ENCODE measurements around the gene QTRT2. TPM values are rescaled to one million over a fixed set of nuclear protein-coding genes. Genes with fewer than 3 reads are reported as not detected.

Gene QTRT2
- total RNA-seq (2021; fragmentation: NEBNext Ultra II Directional; extraction: Animal tissue kit (Norgen Biotek cat#: 25700)): 52.5 and 54.5 TPM in 2 replicates
- polyA plus RNA-seq (2011; rRNA removed): 9.7 and 13.3 TPM in 2 replicates
- 17.3 TPM for polyA plus RNA-seq (2011; cell fraction: cytosol; rRNA removed)
- polyA plus RNA-seq (2011; cell fraction: nucleus; rRNA removed): 13.6 TPM
- 19.0 to 37.5 TPM (median 21.5 TPM) in 4 replicates for polyA plus RNA-seq (2012, experiment 1 of 2)
- 3.0 TPM for polyA plus RNA-seq (2012, experiment 2 of 2)
- polyA plus RNA-seq (2013, experiment 1 of 2): 20.9 TPM
- 21.5 TPM for polyA plus RNA-seq (2013, experiment 2 of 2)
- 30.4 and 40.2 TPM in 2 replicates for polyA minus RNA-seq (2011; rRNA and poly(A)+ RNA removed)
- 21.7 TPM for polyA minus RNA-seq (2011; cell fraction: cytosol; rRNA and poly(A)+ RNA removed)
- polyA minus RNA-seq (2011; cell fraction: nucleus; rRNA and poly(A)+ RNA removed): 48.3 TPM
- long read RNA-seq, experiment 1, partial matches to known transcripts: 23 of 35 reads
- long read RNA-seq, experiment 1, other reads (novel, unspliced or antisense): 11 of 35 reads
- long read RNA-seq, experiment 2, full-length matches to known transcripts: 9 of 17 reads
- long read RNA-seq, experiment 2, partial matches to known transcripts: 5 of 17 reads
- long read RNA-seq, experiment 2, other reads (novel, unspliced or antisense): 3 of 17 reads

GRCh38 chr3:114056130-114057010, at the start of gene QTRT2, which contains the start of gene CCDC191:
QTRT2 (plus strand) TSS chr3:114056737; CDS start chr3:114065258, 8,521 bp downstream.
CCDC191 (minus strand) TSS chr3:114056526; CDS start chr3:114056466, 60 bp downstream.
- peaks cover 0 to 5% (median 2%) of the 10 kb centered on the region in 4 experiments; a peak in 4 of 7 replicates for H3K4me1 ChIP-seq (replicated peaks in 1 of 4; ENCODE audit: control insufficient read depth in 3 of 4, insufficient read depth in 4 of 4, low read length in 3 of 4)
- peaks cover 4% of the 10 kb centered on the region; the same call in 1 of the 2 replicates for H3K79me1 ChIP-seq (ENCODE audit: low read depth, low read length)
- H2BK12ac ChIP-seq (ENCODE audit: low read depth, low read length): peak within 1 kb of the TSS; percentile 45; the same call in 1 of the 2 replicates
- H3K27ac ChIP-seq (ENCODE audit: low read depth, low read length): peak within 1 kb of the TSS; percentile 86
- H3K18ac ChIP-seq (ENCODE audit: extremely low read depth, low read length): peak within 1 kb of the TSS; percentile 26; the same call in 1 of the 2 replicates
- peak within 1 kb of the TSS; percentile 61 for H4K5ac ChIP-seq (ENCODE audit: insufficient read length, low read depth, low read length)
- peaks cover 0 to 4% of the 10 kb centered on the region in 2 experiments for H4K20me1 ChIP-seq (replicated peaks in 1 of 2; ENCODE audit: control insufficient read depth in 1 of 2, insufficient read depth in 2 of 2, low read length in 2 of 2)
- H3K9ac ChIP-seq (replicated peaks in 1 of 4; ENCODE audit: extremely low read depth in 1 of 4, low read depth in 3 of 4, low read length in 3 of 4): peak within 1 kb of the TSS; percentile 80 to 97 (median 89)
- no peaks in the 10 kb centered on the region for H3K9me3 ChIP-seq (ENCODE audit: insufficient read depth in 2 of 2, low read depth in 1 of 2, low read length in 1 of 2)
- H3K79me2 ChIP-seq (ENCODE audit: control insufficient read depth in 1 of 2, insufficient read depth in 2 of 2, low read length in 2 of 2): peaks cover 8 to 49% of the 10 kb centered on the region in 2 experiments
- no peak within 1 kb of the TSS for H2BK120ac ChIP-seq (replicated peaks; ENCODE audit: low read depth, low read length)
- H2BK5ac ChIP-seq (ENCODE audit: low read depth, low read length): peak within 1 kb of the TSS; percentile 82
- 1% methylated on average over 49 of the region's 49 CpGs; no CpG with 5 or more reads in 1 of the 2 experiments for WGBS, 2 experiments (ENCODE audit: extremely low coverage in 1 of 2, insufficient coverage in 1 of 2, insufficient read length in 1 of 2, insufficient replicate concordance in 2 of 2, low coverage in 1 of 2, low lambda C conversion rate in 2 of 2, missing lambda C conversion rate in 1 of 2)
- peak; percentile 100 for FAIRE-seq
- no peaks in the 10 kb centered on the region for H3K27me3 ChIP-seq (replicated peaks in 1 of 4; ENCODE audit: control insufficient read depth in 3 of 4, extremely low read depth in 1 of 4, insufficient read depth in 3 of 4, low read length in 3 of 4)
- no peak within 1 kb of the TSS for H3K14ac ChIP-seq (ENCODE audit: insufficient read length)
- H3K23ac ChIP-seq (ENCODE audit: insufficient read length): no peak within 1 kb of the TSS
- H2BK15ac ChIP-seq (ENCODE audit: low read length): no peak within 1 kb of the TSS
- ChIA-PET POLR2A (ENCODE audit: partially characterized antibody) (interaction anchor here (0.7 to 1.0 kb wide), 5 partner anchors 8 to 90 kb away, joined by 3 to 5 read pairs (median 3); no protein-coding TSS in a partner anchor), CTCF (ENCODE audit: partially characterized antibody) (interaction anchor here (0.6 to 1.0 kb wide), 3 partner anchors 50 to 447 kb away, joined by 3 to 4 read pairs (median 3); no protein-coding TSS in a partner anchor)
- peak within 1 kb of the TSS; percentile 91 for H4K8ac ChIP-seq (ENCODE audit: extremely low read depth, insufficient read depth, low read length)
- H3K56ac ChIP-seq (replicated peaks; ENCODE audit: insufficient read length, low read depth, low read length): no peak within 1 kb of the TSS
- H4K91ac ChIP-seq (replicated peaks; ENCODE audit: insufficient read length, low read length): peak within 1 kb of the TSS; percentile 62
- H3K4me2 ChIP-seq (ENCODE audit: insufficient read depth in 1 of 2, low read depth in 2 of 2, low read length in 2 of 2): peak within 1 kb of the TSS; percentile 47 to 83
- peak; percentile 98 to 99 for DNase-seq (ENCODE audit: low read depth in 1 of 2, low spot score in 2 of 2)
- H2AFZ ChIP-seq (ENCODE audit: low read length): peak within 1 kb of the TSS; percentile 98
- H3K23me2 ChIP-seq (ENCODE audit: low read depth, low read length): peaks cover 3% of the 10 kb centered on the region; the same call in 1 of the 2 replicates
- no peak within 1 kb of the TSS for H2BK20ac ChIP-seq (ENCODE audit: low read length)
- H3K4me3 ChIP-seq (ENCODE audit: extremely low read depth in 1 of 4, insufficient read depth in 2 of 4, low read depth in 3 of 4, low read length in 4 of 4): peak within 1 kb of the TSS; percentile 67 to 97 (median 88)
- no peak within 1 kb of the TSS for H3K4ac ChIP-seq (replicated peaks; ENCODE audit: insufficient read length, low read depth, low read length)
- no peak within 1 kb of the TSS for H2AK5ac ChIP-seq (ENCODE audit: low read depth, low read length)
- no peaks in the 10 kb centered on the region; a peak in 1 of 8 replicates for H3K36me3 ChIP-seq (ENCODE audit: control insufficient read depth in 2 of 4, insufficient read depth in 4 of 4, low read length in 3 of 4)
- TF ChIP-seq RNF2 (IDR thresholded peaks at IDR 0.05; ENCODE audit: borderline replicate concordance, low read depth, low read length, missing control alignments, poor library complexity, severe bottlenecking): no peak
- TF ChIP-seq TCF12 (IDR thresholded peaks at IDR 0.05; ENCODE audit: low read depth, low read length): no peak
- TF ChIP-seq GTF2F1 (IDR thresholded peaks at IDR 0.05; ENCODE audit: borderline replicate concordance, low read depth, low read length): no peak
- TF ChIP-seq CBX5 (IDR thresholded peaks at IDR 0.05; ENCODE audit: low read depth, low read length): no peak
- peak; percentile 88 for TF ChIP-seq SP1 (IDR thresholded peaks at IDR 0.05; ENCODE audit: low read depth, low read length)
- peak; percentile 97 for TF ChIP-seq E2F6 (IDR thresholded peaks at IDR 0.05)
- TF ChIP-seq JUN (IDR thresholded peaks at IDR 0.05; ENCODE audit: low read depth, low read length): no peak

Measured in H1 (cell line).